Measurements from ENCODE around the gene CDC14C. TPM values are rescaled to one million over a fixed set of nuclear protein-coding genes. Genes with fewer than 3 reads are reported as not detected.

The CDC14C gene
- polyA plus RNA-seq, 1 donor, result 0.06 TPM

DNA sequence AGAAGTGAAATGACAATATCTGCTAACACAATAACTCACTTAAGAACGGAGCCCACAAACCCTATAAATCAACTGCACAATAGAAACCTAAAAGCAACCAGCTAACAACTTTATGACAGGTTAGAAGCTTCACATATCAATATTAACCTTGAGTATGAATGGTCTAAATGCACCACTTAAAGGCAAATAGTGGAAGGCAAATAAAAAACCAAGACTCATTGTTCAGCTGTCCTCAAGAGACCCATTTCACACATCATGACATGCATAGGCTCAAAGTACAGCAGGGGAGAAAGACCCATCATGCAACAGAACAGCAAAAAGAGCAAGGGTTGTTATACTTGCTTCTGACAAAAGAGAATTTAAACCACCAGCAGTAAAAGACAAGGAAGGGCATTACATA, 46.8 kb downstream of the CDC14C start:
- H3K4me3 ChIP-seq (ENCODE audit: low read length), result no peak overlapping the region
- no peaks in the 10 kb centered on the region for H3K27me3 ChIP-seq (ENCODE audit: control insufficient read depth, insufficient read depth, low read length)
- H3K4me1 ChIP-seq (ENCODE audit: control insufficient read depth, insufficient read depth, low read length), result no peaks in the 10 kb centered on the region
- no peaks in the 10 kb centered on the region for H3K36me3 ChIP-seq (ENCODE audit: control insufficient read depth, insufficient read depth, low read length)
- no peak overlapping the region for H3K27ac ChIP-seq (ENCODE audit: low read length)
- H3K9me3 ChIP-seq (ENCODE audit: control insufficient read depth, low read depth, low read length), result no peaks in the 10 kb centered on the region
- no CpG with 5 or more reads among the region's 1 CpG for WGBS (ENCODE audit: insufficient coverage, low lambda C conversion rate)
- no peak for DNase-seq

DNA sequence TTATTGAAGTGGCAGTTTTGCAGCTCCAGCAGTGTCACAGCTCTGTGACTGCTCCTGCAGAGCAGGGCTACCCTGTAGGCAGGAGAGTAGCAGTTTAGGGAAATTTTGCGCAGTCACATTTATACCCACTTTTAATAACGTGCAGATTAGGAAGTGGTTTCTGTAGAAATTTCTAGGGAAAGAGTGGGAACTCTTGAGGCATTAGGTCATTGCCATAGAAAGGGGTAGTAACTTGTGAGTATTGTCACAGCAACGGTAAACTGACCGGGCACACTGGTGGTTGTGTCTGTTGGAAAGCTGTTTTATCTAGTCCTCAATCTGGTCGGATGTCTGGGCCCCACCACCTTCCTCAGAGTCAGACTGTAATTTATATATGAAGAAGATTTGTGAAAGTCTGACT, 51.9 kb downstream of the CDC14C start:
- no CpG with 5 or more reads among the region's 5 CpGs for WGBS (ENCODE audit: insufficient coverage, low lambda C conversion rate)

DNA sequence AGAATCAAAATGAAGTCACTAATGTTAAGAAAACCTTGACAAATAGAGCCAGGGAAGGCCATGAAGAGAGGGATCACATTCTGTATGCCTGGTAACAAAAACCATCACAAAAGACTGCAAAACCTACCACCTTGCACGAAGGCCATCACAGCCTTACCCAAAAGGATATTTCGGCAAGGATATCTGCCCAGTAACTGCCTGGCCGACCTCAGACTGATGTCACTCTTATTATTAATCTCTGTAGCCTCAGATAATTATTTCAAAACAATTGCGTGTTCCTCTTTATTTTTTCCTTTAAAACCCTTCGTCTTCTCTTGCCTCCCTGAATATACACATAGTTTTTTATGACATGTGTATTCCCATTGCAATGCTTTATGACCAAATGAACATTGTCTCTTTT, 52.5 kb downstream of the CDC14C start:
- 70% methylated on average over 4 of the region's 5 CpGs for WGBS (ENCODE audit: insufficient coverage, low lambda C conversion rate)
- H3K4me1 ChIP-seq (ENCODE audit: control insufficient read depth, insufficient read depth, low read length), result no peaks in the 10 kb centered on the region
- H3K27me3 ChIP-seq (ENCODE audit: control insufficient read depth, insufficient read depth, low read length), result no peaks in the 10 kb centered on the region
- no peak for DNase-seq
- H3K4me3 ChIP-seq (ENCODE audit: low read length), result no peak overlapping the region
- H3K36me3 ChIP-seq (ENCODE audit: control insufficient read depth, insufficient read depth, low read length), result no peaks in the 10 kb centered on the region
- H3K27ac ChIP-seq (ENCODE audit: low read length), result no peak overlapping the region
- no peaks in the 10 kb centered on the region for H3K9me3 ChIP-seq (ENCODE audit: control insufficient read depth, low read depth, low read length)

More for the DNA sequence above, 51.9 kb downstream of the CDC14C start:
- no peak for DNase-seq
- Histone ChIP-seq H3K4me1 (ENCODE audit: control insufficient read depth, insufficient read depth, low read length) (no peaks in the 10 kb centered on the region), H3K27ac (ENCODE audit: low read length) (no peak overlapping the region), H3K27me3 (ENCODE audit: control insufficient read depth, insufficient read depth, low read length) (no peaks in the 10 kb centered on the region), H3K4me3 (ENCODE audit: low read length) (no peak overlapping the region), H3K36me3 (ENCODE audit: control insufficient read depth, insufficient read depth, low read length) (no peaks in the 10 kb centered on the region), H3K9me3 (ENCODE audit: control insufficient read depth, low read depth, low read length) (no peaks in the 10 kb centered on the region)
